Coronary artery (tissue), 2 donors: Measurements from ENCODE around the gene HSPG2.
A peak's percentile ranks its signal among the peaks of the same experiment; 100 is the strongest.
"Not testable (repeated sequence)": the region's sequence is repeated elsewhere in the genome, so short reads cannot be mapped to it uniquely, and the experiment has no call there.

Source experiments
- DNase-seq: peaks from one replicate; pipeline ENCODE4 v3.0.0-alpha.2; 2017; ENCODE audit warnings: low spot score
- H3K27ac ChIP-seq, 2 donors: fragments of 200-600 bp; sonication (generic); one replicate each; pipeline ENCODE4 v1.5.1; 2016 to 2019
- H3K4me3 ChIP-seq: fragments of 200-600 bp; sonication (generic); 2 replicates; pipeline ENCODE4 v1.5.1; 2016; ENCODE audit warnings: mild to moderate bottlenecking, moderate library complexity
- CTCF ChIP-seq: fragments of 200-600 bp; sonication (generic); IDR thresholded peaks from one replicate; pipeline ENCODE4 v1.5.1; 2019; ENCODE audit warnings: antibody characterized with exemption

Gene HSPG2

GRCh38 chr1:21795075-21795474 lies 142.0 kb downstream of the HSPG2 start:
- no peak for DNase-seq
- no peak overlapping the region for H3K4me3 ChIP-seq
- no peak for TF ChIP-seq CTCF
- no peak overlapping the region for H3K27ac ChIP-seq

GRCh38 chr1:21794656-21795055 lies 142.5 kb downstream of the HSPG2 start:
- H3K27ac ChIP-seq, result no peak overlapping the region
- no peak for TF ChIP-seq CTCF
- no peak overlapping the region for H3K4me3 ChIP-seq
- DNase-seq, result no peak

- no peak overlapping the region for H3K27ac ChIP-seq
- no peak overlapping the region for H3K4me3 ChIP-seq
- TF ChIP-seq CTCF, result no peak
- no peak for DNase-seq
Measured at GRCh38 chr1:21793104-21793503, 144.0 kb downstream of the HSPG2 start.

GRCh38 chr1:21786640-21787039 lies 150.5 kb downstream of the HSPG2 start:
- TF ChIP-seq CTCF, result no peak
- Histone ChIP-seq H3K27ac (no peak overlapping the region), H3K4me3 (no peak overlapping the region)
- DNase-seq, result no peak

- DNase-seq, H3K27ac ChIP-seq, H3K4me3 ChIP-seq: not testable (repeated sequence)
Measured at GRCh38 chr1:21785764-21786163, 151.3 kb downstream of the HSPG2 start.

- peak overlapping the region; percentile 98 for H3K4me3 ChIP-seq
- DNase-seq, result no peak
- TF ChIP-seq CTCF, result no peak
- peak overlapping the region; percentile 97 to 100 for H3K27ac ChIP-seq
Measured at GRCh38 chr1:21783679-21784603, 153.2 kb downstream of the HSPG2 start.

- peak; percentile 96 for DNase-seq
- TF ChIP-seq CTCF, result no peak
- Histone ChIP-seq H3K4me3 (peak within 1 kb of the TSS; percentile 98), H3K27ac (peak within 1 kb of the TSS; percentile 97 to 100)
Measured at GRCh38 chr1:21782868-21783678, 154.0 kb downstream of the HSPG2 start, which contains the start of gene USP48. Gene USP48, minus strand, starts transcription at chr1:21783149. Its CDS starts 192 bp downstream, at chr1:21782957.
